HCT116 (cell line): ENCODE data around the gene STRAP. TPM values are rescaled to one million over a fixed set of nuclear protein-coding genes. Genes with fewer than 3 reads are reported as not detected.

Experiments used
- ATAC-seq: fragments of 200-7000 bp; cut with Tn5 transposase; 2 replicates; pipeline ENCODE4 v1.9.1; 2020; ENCODE audit warnings: mild to moderate bottlenecking, moderate library complexity
- BruUV-seq: library from RNA; stranded (reverse); fragments of 400-500 nt; replicated peaks from 2 replicates; lab custom pipeline; 2021; lab: Mats Ljungman, UMichigan
- CTCF ChIA-PET: fragments of 300-600 bp; sonication (Branson Sonifier 250); formaldehyde crosslinking; loops from one replicate; lab custom pipeline; 2021; ENCODE audit warnings: antibody characterized with exemption; lab: Charles Lee
- POLR2A ChIA-PET: fragments of 300-600, 350-600 bp; sonication (Branson Sonifier 250); formaldehyde crosslinking; loops from one replicate; lab custom pipeline; 2021; ENCODE audit warnings: antibody characterized with exemption; lab: Charles Lee
- RAD21 ChIA-PET, 2 experiments: fragments of 300-600 bp; sonication (Branson Sonifier 250); formaldehyde crosslinking; loops; one replicate each; lab custom pipeline; 2023; ENCODE audit warnings: low total read pairs in 2 of 2; ENCODE audit not compliant: uncharacterized antibody in 2 of 2, unreplicated experiment in 2 of 2, low non-redundant PET in 1 of 2; lab: Charles Lee
- DNase-seq: peaks from one replicate; pipeline ENCODE4 v3.0.0-alpha.2; 2010; ENCODE audit warnings: low read depth, low spot score
- H2AFZ ChIP-seq: fragments of 200-600 bp; shearing (Covaris generic), sonication (generic); 2 replicates; pipeline ENCODE4 v1.6.1; 2017; ENCODE audit warnings: low read depth, mixed run types, mixed read lengths, antibody characterized with exemption, low read length; ENCODE audit not compliant: poor library complexity, severe bottlenecking
- H3K27ac ChIP-seq: 2 replicates; pipeline ENCODE4 v1.5.1; 2012; ENCODE audit warnings: low read depth, low read length
- H3K27me3 ChIP-seq: fragments of 200-600 bp; sonication (generic); 2 replicates; pipeline ENCODE4 v1.6.1; 2016; ENCODE audit warnings: mixed run types, low read length, mixed read lengths; ENCODE audit not compliant: insufficient read depth
- H3K36me3 ChIP-seq, 2 experiments: fragments of 200-500 bp in 1 of 2; fragments of 200-600 bp in 1 of 2; sonication (Bioruptor generic) in 1 of 2; sonication (generic) in 1 of 2; 2 replicates each; pipeline versions ENCODE4 v1.5.1 to v1.6.1; 2014 to 2016; ENCODE audit warnings: low read length in 2 of 2, inconsistent platforms in 1 of 2, mixed read lengths in 1 of 2, mixed run types in 1 of 2; ENCODE audit not compliant: insufficient read depth in 2 of 2, control insufficient read depth in 1 of 2
- H3K4me1 ChIP-seq, 2 experiments: fragments of 200-600 bp in 1 of 2; sonication (generic) in 1 of 2; 2 replicates each; pipeline versions ENCODE4 v1.5.1 to v1.6.1; 2012 to 2017; ENCODE audit warnings: low read length in 2 of 2, inconsistent platforms in 1 of 2, mild to moderate bottlenecking in 1 of 2, mixed read lengths in 1 of 2, mixed run types in 1 of 2, moderate library complexity in 1 of 2; ENCODE audit not compliant: insufficient read depth in 2 of 2, control insufficient read depth in 1 of 2
- H3K4me2 ChIP-seq: fragments of 200-600 bp; sonication (generic); 2 replicates; pipeline ENCODE4 v1.6.1; 2017; ENCODE audit warnings: mixed run types, low read length, mixed read lengths
- H3K4me3 ChIP-seq, 2 experiments: fragments of 200-600 bp in 1 of 2; sonication (generic) in 1 of 2; replicated peaks in 1 of 2; 2 replicates each; pipeline ENCODE4 v1.5.1; 2011 to 2016; ENCODE audit warnings: low read length in 2 of 2, control low read depth in 1 of 2, low read depth in 1 of 2, mild to moderate bottlenecking in 1 of 2, mixed read lengths in 1 of 2, mixed run types in 1 of 2
- H3K79me2 ChIP-seq: fragments of 200-600 bp; sonication (generic); 2 replicates; pipeline ENCODE4 v1.6.1; 2017; ENCODE audit warnings: mild to moderate bottlenecking, mixed run types, low read length, moderate library complexity, mixed read lengths; ENCODE audit not compliant: insufficient read depth
- H3K9ac ChIP-seq: fragments of 200-600 bp; sonication (generic); 2 replicates; pipeline ENCODE4 v1.6.1; 2016; ENCODE audit warnings: low read length, mixed read lengths
- H3K9me2 ChIP-seq: fragments of 200-600 bp; sonication (generic), shearing (Covaris generic); 2 replicates; pipeline ENCODE4 v1.6.1; 2017; ENCODE audit warnings: mixed run types, mild to moderate bottlenecking, moderate library complexity; ENCODE audit not compliant: insufficient read depth
- H3K9me3 ChIP-seq, 2 experiments: fragments of 200-500 bp in 1 of 2; fragments of 200-600 bp in 1 of 2; sonication (Bioruptor generic) in 1 of 2; sonication (generic) in 1 of 2; 2 replicates each; pipeline ENCODE4 v1.6.1; 2014 to 2017; ENCODE audit warnings: low read length in 2 of 2, mixed read lengths in 2 of 2, inconsistent platforms in 1 of 2, low read depth in 1 of 2, mild to moderate bottlenecking in 1 of 2, mixed run types in 1 of 2, moderate library complexity in 1 of 2; ENCODE audit not compliant: control insufficient read depth in 1 of 2, insufficient read depth in 1 of 2
- H4K20me1 ChIP-seq: fragments of 200-600 bp; sonication (generic), shearing (Covaris generic); 2 replicates; pipeline ENCODE4 v1.6.1; 2017; ENCODE audit warnings: mixed run types, mild to moderate bottlenecking, moderate library complexity; ENCODE audit not compliant: insufficient read depth
- CBX3 ChIP-seq: IDR thresholded peaks from 2 replicates; pipeline ENCODE4 v1.6.1; 2012; ENCODE audit warnings: low read depth
- CEBPB ChIP-seq: IDR thresholded peaks from 2 replicates; pipeline ENCODE4 v1.6.1; 2012; ENCODE audit warnings: low read depth
- EGR1 ChIP-seq: IDR thresholded peaks from 2 replicates; pipeline ENCODE4 v1.6.1; 2012; ENCODE audit warnings: low read depth
- ELF1 ChIP-seq: IDR thresholded peaks from 2 replicates; pipeline ENCODE4 v1.6.1; 2012; ENCODE audit warnings: low read depth, borderline replicate concordance
- EZH2phosphoT487 ChIP-seq: fragments of 200-600 bp; IDR thresholded peaks from 2 replicates; pipeline ENCODE4 v1.6.1; 2018; ENCODE audit warnings: antibody characterized with exemption, borderline replicate concordance
- POLR2A ChIP-seq: IDR thresholded peaks from 2 replicates; pipeline ENCODE4 v1.7.0; 2011; ENCODE audit warnings: borderline replicate concordance; ENCODE audit not compliant: insufficient read depth, insufficient read length; ENCODE audit errors: extremely low read depth
- SIN3A ChIP-seq: IDR thresholded peaks from 2 replicates; pipeline ENCODE4 v1.6.1; 2012; ENCODE audit warnings: low read depth
- SRF ChIP-seq: IDR thresholded peaks from 2 replicates; pipeline ENCODE4 v1.6.1; 2012; ENCODE audit warnings: low read depth
- ZBTB33 ChIP-seq: IDR thresholded peaks from 2 replicates; pipeline ENCODE4 v1.6.1; 2011; ENCODE audit warnings: mild to moderate bottlenecking, low read length, moderate library complexity; ENCODE audit not compliant: insufficient replicate concordance; ENCODE audit errors: extremely low read depth
- ZFX ChIP-seq: fragments of 450-650 bp; IDR thresholded peaks from 2 replicates; pipeline ENCODE4 v1.6.1; 2017
- intact Hi-C: fragments of 100-400 bp; cut with micrococcal nuclease; formaldehyde crosslinking; loops from 2 replicates; pipeline ENCODE4 v1.10.0; 2022
- total RNA-seq: library from RNA; stranded (reverse); gene quantifications from one replicate; pipeline ENCODE4 v1.2.1, GENCODE V29; 2021; ENCODE audit not compliant: unreplicated experiment
- TF ChIP-seq, protein P1 (sequence below), 3 experiments: fragments of 200-600 bp in 1 of 3; sonication (generic) in 1 of 3; IDR thresholded peaks in 2 of 3; conservative IDR thresholded peaks in 1 of 3; 2 replicates each; pipeline ENCODE4 v1.5.1; 2012 to 2017; ENCODE audit warnings: low read depth in 2 of 3, low read length in 2 of 3, antibody characterized with exemption in 1 of 3, borderline replicate concordance in 1 of 3, control low read depth in 1 of 3, mild to moderate bottlenecking in 1 of 3, mixed read lengths in 1 of 3, mixed run types in 1 of 3, moderate library complexity in 1 of 3; ENCODE audit not compliant: insufficient read depth in 1 of 3
- TF ChIP-seq, protein P2 (sequence below): IDR thresholded peaks from 2 replicates; pipeline ENCODE4 v1.6.1; 2012
- TF ChIP-seq, protein P3 (sequence below): IDR thresholded peaks from 2 replicates; pipeline ENCODE4 v1.6.1; 2012; ENCODE audit warnings: low read depth

The STRAP gene
- total RNA-seq, 1 experiment from 2014 or later = 156 TPM

DNA sequence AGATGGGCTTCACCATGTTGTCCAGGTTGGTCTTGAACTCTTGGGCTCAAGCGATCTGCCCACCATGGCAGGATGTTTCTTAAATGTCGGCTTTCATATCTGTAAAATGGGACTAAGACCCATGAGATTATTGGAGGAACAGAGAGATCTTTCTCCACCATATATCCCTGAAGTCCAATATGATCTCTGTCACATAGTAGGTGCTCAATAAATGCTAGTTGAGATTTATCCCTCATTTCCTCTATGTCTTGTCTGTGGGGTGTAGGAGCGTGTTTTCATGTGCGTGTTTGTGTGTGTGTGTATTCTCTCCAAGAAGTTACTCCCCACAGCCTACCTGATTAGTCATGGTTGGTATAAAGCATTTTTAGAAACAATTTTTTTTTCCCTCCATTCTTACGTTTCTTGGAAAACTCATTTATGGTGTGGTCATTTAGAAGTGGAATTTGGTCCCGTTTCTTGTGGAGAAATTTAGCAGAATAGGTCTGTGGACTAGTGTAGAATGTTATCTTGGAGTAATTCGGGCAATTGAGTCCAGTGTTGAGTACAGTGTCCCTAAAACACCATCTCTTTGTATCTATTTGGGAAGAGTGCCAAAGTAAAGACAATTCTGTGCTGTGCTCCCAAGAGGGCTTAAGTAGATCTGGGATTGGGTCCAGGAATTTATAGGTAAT is 4.3 kb downstream of the STRAP start:
- peaks cover 20% of the 10 kb centered on the region; the same call in 1 of the 2 replicates for H4K20me1 ChIP-seq

More for the DNA sequence above, 4.3 kb downstream of the STRAP start:
- Histone ChIP-seq H3K4me3 (no peak overlapping the region), H3K9ac (no peak overlapping the region), H3K36me3 (peaks cover 15 to 37% of the 10 kb centered on the region in 2 experiments; a peak in 3 of 4 replicates), H3K9me3 (no peaks in the 10 kb centered on the region), H3K27me3 (no peaks in the 10 kb centered on the region), H2AFZ (no peak overlapping the region), H3K27ac (0 out of 2 replicates have a peak overlapping the region, but pooled peaks have one; percentile 11)
- intact Hi-C loops = no loop called here
- ATAC-seq (no peak), DNase-seq (no peak)
- CTCF ChIA-PET = interaction anchor here (0.7 kb wide), 1 partner anchor 11 kb away, joined by 3 read pairs; no protein-coding TSS in a partner anchor
- BruUV-seq = no TSS peak
- TF ChIP-seq SRF = no peak
- TF ChIP-seq EGR1 = no peak
- TF ChIP-seq EZH2phosphoT487 = no peak
- TF ChIP-seq ZBTB33 = no peak
- TF ChIP-seq CBX3 = no peak
- TF ChIP-seq, protein P1, sequence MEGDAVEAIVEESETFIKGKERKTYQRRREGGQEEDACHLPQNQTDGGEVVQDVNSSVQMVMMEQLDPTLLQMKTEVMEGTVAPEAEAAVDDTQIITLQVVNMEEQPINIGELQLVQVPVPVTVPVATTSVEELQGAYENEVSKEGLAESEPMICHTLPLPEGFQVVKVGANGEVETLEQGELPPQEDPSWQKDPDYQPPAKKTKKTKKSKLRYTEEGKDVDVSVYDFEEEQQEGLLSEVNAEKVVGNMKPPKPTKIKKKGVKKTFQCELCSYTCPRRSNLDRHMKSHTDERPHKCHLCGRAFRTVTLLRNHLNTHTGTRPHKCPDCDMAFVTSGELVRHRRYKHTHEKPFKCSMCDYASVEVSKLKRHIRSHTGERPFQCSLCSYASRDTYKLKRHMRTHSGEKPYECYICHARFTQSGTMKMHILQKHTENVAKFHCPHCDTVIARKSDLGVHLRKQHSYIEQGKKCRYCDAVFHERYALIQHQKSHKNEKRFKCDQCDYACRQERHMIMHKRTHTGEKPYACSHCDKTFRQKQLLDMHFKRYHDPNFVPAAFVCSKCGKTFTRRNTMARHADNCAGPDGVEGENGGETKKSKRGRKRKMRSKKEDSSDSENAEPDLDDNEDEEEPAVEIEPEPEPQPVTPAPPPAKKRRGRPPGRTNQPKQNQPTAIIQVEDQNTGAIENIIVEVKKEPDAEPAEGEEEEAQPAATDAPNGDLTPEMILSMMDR (IDR thresholded peaks at IDR 0.05 in 2 of 3, conservative IDR thresholded peaks at IDR 0.05 in 1 of 3; ENCODE audit: borderline replicate concordance in 1 of 3, insufficient read depth in 1 of 3, low read depth in 2 of 3, low read length in 2 of 3) = no peak
- no peak for TF ChIP-seq SIN3A
- no peak for TF ChIP-seq ZFX
- TF ChIP-seq ELF1 = no peak
- no peak for TF ChIP-seq CEBPB
- no peak for TF ChIP-seq POLR2A
- TF ChIP-seq, protein P2, sequence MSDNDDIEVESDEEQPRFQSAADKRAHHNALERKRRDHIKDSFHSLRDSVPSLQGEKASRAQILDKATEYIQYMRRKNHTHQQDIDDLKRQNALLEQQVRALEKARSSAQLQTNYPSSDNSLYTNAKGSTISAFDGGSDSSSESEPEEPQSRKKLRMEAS = no peak
- TF ChIP-seq, protein P3, sequence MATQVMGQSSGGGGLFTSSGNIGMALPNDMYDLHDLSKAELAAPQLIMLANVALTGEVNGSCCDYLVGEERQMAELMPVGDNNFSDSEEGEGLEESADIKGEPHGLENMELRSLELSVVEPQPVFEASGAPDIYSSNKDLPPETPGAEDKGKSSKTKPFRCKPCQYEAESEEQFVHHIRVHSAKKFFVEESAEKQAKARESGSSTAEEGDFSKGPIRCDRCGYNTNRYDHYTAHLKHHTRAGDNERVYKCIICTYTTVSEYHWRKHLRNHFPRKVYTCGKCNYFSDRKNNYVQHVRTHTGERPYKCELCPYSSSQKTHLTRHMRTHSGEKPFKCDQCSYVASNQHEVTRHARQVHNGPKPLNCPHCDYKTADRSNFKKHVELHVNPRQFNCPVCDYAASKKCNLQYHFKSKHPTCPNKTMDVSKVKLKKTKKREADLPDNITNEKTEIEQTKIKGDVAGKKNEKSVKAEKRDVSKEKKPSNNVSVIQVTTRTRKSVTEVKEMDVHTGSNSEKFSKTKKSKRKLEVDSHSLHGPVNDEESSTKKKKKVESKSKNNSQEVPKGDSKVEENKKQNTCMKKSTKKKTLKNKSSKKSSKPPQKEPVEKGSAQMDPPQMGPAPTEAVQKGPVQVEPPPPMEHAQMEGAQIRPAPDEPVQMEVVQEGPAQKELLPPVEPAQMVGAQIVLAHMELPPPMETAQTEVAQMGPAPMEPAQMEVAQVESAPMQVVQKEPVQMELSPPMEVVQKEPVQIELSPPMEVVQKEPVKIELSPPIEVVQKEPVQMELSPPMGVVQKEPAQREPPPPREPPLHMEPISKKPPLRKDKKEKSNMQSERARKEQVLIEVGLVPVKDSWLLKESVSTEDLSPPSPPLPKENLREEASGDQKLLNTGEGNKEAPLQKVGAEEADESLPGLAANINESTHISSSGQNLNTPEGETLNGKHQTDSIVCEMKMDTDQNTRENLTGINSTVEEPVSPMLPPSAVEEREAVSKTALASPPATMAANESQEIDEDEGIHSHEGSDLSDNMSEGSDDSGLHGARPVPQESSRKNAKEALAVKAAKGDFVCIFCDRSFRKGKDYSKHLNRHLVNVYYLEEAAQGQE = no peak
- TF ChIP-seq, all 23 proteins: peak for 0
- H3K79me2 ChIP-seq = peaks cover 93% of the 10 kb centered on the region
- H3K9me2 ChIP-seq = no peaks in the 10 kb centered on the region
- no peak overlapping the region for H3K4me2 ChIP-seq
- peaks cover 7 to 18% of the 10 kb centered on the region in 2 experiments for H3K4me1 ChIP-seq
- RAD21 ChIA-PET = no interaction called here
- POLR2A ChIA-PET = no interaction called here
